NCI-H2171 (cell line): Measurements from ENCODE around the gene SPRYD4.
A peak's percentile ranks its signal among the peaks of the same experiment; 100 is the strongest.
"Not testable (repeated sequence)": the region's sequence is repeated elsewhere in the genome, so short reads cannot be mapped to it uniquely, and the experiment has no call there.

Source experiments
- DNase-seq: peaks from one replicate; lab custom pipeline; 2025; lab: John Stamatoyannopoulos, UW

SPRYD4 gene

GRCh38 chr12:56476972-56477432 is 8.6 kb downstream of the SPRYD4 start:
- DNase-seq, result no peak

DNA sequence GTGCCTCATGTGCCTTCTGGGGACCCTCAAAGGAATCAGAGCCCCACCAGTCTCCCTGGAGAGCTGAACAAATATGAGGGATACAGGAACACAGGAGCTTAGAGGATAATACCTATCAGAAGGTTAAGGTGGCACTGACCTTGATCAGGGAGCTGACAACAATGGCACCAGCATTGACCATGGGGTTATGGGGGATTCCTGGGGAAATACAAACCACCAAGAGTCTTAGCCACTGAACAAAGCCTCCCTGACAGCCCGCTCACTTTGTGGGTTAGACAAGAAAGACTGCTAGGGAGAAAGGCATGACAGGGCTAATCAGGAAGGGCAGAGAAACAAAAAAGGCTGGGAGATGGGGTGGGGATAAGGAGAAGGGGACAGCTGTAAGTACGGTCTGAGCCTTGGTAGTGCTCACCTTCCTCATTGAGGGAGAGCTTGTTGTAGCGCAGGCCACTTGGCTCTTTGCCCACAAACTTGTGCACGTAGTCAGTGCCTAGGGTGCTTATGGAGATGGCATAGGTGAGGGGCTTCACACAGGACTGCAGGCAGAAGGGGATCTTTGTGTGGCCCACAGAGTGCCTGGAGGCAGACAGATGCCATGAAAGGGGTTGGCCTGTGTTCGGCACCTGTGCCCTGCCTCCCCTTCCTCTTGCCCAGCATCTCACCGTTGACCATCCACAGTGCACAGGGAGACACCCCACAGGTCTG is 9.3 kb downstream of the SPRYD4 start:
- no peak for DNase-seq

DNA sequence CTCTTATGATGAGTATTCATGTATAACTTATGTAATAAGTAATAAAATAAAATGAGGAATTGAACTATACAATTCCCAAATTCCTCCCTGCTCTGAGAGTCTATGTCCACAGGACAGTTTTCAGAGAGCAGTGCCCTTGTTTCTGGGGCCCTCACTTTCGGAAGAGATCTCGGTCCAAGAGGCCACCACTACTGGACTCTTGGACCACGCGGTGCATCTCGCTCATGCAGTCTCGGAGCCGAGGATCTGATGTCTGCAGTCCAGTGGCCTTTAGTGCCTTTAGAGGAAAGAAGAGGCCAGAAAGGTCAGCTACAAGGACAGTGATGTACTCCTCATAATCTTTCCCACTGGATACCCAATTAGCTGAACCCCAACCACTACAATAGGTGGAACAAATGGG is 11.2 kb downstream of the SPRYD4 start:
- DNase-seq, result no peak

DNA sequence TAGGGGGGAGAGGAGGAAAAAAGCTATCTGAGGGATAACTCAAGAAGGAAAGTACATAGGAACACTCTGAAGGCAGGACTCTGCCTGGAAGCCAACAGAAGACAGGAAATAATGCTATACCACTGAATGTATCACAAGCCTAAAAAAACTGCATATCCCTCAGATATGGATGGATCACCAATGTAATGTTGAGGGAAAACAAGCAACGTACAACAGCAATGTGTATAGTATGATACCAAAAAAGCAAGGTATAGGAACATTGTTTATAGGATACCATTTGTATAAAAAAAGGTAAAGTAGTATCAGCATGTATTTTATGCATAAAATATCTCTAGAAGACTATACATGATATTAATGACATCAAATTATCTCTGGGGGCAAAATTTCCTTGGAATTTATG is 16.2 kb downstream of the SPRYD4 start:
- DNase-seq, result no peak

GRCh38 chr12:56486694-56487093 is 18.3 kb downstream of the SPRYD4 start:
- no peak for DNase-seq

DNA sequence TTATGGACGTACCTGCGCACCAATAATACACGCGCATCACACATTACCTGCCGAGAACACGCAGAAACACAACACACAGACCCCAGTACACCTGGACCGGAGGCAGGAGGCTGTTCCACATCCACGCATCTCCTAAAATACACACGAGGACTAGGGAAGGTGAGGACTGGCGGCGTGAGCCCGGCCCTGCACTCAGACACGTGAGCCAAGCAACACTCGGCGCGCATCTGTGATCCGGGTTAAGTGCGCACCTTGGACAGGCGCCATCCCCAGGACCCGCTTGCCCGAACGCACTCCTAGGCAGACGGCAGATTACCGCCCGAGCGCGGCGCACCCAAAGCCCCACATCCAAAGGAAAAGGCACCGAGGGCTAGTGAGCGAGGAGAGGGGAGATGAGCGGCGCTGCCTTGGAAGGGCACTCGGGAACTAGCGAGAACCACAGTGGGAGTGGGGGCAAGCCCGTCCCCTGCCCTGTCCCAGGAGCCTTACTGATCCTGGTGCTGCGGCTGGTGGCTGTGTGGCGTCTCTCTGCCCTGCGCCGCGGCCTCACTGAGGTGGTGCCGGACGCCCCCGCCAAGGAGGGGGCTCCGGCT is 19.2 kb downstream of the SPRYD4 start:
- DNase-seq, result peak; percentile 64

DNA sequence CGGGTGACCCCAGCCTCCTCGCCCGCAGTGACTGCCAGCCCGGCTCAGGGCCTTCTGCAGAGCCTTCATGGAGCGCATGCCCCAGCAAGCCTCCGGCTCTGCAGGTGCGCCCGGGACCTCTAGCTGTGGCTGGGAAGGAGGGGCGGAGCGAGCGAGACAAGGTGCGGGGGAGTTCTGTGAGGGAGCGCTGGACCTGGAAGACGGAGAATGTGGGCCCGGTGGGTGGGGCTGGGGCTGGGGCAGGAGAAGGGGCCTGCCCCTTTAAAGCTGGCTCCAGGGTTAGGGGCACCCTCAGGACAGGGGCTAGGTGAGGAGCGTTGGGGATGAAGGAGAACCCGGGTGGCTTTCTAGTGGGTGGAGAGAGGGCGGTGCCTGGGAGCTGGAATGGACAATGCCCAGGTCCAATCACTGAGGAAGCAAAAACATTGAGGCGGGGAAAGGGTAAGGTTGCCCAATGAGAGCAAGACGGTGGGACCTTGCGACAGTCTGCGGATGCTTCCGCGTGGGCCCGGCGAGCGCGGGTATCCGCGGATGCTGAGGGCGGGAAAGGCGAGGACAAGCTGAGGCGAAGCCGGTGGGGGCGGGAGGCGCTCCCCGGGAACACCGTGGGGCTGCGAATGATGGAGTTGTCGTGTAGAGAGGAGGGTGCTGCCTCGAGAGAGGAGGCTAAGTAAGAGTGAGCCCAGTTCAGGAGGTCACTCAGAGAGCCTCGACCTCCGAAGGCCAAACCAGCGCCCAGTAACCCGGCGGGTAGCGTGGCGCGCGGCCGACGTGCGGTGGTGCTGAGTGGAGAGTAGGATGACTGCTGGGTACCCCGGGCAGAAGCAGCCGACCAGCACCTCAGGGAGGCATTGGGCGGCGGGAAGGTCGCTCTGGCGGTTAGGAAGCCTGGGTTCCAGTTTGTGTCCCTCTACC is 19.9 kb downstream of the SPRYD4 start, which contains the start of gene GLS2:
TSS of gene GLS2 (minus strand) at position 121 of the 915 bp plus-strand sequence. CDS start at position 78, 43 bp downstream.
- peak; percentile 83 for DNase-seq

DNA sequence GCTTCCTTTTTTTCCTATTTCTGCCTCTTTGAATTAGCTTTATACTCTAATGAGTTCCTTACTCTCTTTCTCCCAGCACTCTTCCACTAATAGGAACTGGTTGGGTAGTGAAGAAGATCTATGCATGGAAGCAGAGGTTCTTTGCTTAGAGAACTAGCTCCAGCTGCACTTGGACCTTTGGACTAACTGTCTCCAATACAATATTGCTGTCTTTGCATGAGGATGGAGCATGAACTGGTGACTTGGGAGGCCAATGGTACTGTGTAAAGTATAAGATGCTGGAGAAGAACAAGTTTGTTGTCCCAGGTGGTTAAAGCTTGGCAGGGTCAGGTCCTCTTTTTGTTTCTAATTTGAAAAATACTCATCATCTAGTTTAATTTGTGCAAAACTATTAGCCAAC is 22.0 kb downstream of the SPRYD4 start:
- no peak for DNase-seq

GRCh38 chr12:56493409-56494105 is 25.2 kb downstream of the SPRYD4 start:
- DNase-seq, result not testable (repeated sequence)

GRCh38 chr12:56494106-56494415 is 25.7 kb downstream of the SPRYD4 start:
- not testable (repeated sequence) for DNase-seq

GRCh38 chr12:56494481-56494880 is 26.1 kb downstream of the SPRYD4 start:
- DNase-seq, result not testable (repeated sequence)

DNA sequence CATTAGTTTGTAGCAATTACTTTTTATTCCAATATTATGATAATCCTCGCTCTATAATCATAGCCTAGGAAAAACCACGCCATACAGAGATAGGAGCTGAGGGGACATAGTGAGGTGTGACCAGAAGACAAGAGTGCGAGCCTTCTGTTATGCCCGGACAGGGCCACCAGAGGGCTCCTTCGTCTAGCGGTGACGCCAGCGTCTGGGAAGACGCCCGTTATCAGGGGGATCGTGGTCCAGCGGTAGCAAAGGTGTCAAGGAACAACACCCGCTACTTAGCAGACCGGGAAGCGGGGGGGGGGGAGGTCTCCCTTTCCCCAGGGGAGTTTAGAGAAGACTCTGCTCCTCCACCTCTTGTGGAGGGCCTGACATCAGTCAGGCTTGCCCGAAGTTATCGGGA is 28.3 kb downstream of the SPRYD4 start:
- DNase-seq, result not testable (repeated sequence)

GRCh38 chr12:56498126-56498902 is 29.9 kb downstream of the SPRYD4 start:
- not testable (repeated sequence) for DNase-seq

DNA sequence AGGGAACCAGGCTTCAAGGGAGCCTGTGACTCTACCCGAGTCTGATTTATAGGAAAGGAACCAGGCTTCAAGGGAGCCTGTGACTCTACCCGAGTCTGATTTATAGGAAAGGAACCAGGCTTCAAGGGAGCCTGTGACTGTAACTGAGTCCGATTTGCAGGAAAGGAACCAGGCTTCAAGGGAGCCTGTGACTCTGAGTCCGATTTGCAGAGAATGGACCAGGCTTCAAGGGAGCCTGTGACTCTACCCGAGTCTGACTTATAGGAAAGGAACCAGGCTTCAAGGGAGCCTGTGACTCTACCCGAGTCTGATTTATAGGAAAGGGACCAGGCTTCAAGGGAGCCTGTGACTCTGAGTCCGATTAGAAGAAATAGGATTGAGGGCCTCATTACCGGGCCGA is 31.1 kb downstream of the SPRYD4 start:
- DNase-seq, result not testable (repeated sequence)

GRCh38 chr12:56499879-56500278 is 31.5 kb downstream of the SPRYD4 start:
- not testable (repeated sequence) for DNase-seq

- no peak for DNase-seq
These were observed 42.4 kb downstream of the SPRYD4 start for GRCh38 chr12:56510786-56511185.

DNA sequence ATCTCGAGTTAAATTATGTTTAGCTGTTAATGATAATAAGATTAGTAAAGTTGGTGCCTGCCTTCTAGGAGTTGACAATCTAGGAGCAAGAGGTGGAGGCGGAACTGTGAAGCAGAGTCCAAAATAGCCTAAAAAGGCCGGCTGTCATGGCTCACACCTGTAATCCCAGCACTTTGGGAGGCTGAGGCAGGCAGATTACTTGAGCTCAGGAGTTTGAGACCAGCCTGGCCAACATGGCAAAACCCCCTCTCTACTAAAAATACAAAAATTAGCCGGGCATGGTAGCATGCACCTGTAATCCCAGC is 45.6 kb downstream of the SPRYD4 start:
- not testable (repeated sequence) for DNase-seq

GRCh38 chr12:56517854-56518253 is 49.5 kb downstream of the SPRYD4 start:
- no peak for DNase-seq

DNA sequence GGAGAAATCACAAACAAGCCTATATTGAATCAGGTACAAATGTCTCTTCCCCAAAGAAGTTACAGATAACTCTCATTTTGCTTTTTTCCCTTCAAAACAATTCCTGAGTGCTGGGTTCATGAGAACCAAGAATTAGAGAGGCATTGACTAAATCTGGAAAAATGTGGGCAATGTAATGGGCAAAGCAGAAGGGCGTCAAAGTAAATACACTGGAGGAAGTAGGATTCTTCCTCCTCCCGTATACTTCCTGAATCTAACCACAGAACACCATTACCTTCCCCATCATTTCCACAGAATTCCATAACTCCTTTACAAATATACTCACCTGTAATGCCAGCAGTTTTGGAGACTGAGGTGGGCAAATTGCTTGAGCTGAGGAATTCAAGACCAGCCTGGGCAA is 50.2 kb downstream of the SPRYD4 start:
- DNase-seq, result no peak

- no peak for DNase-seq
These were observed 51.7 kb downstream of the SPRYD4 start for GRCh38 chr12:56520048-56520447.

GRCh38 chr12:56520506-56520905 is 52.1 kb downstream of the SPRYD4 start:
- DNase-seq, result no peak

GRCh38 chr12:56521209-56521589 is 52.8 kb downstream of the SPRYD4 start:
- no peak for DNase-seq
